RCC 7860 (cell line): ENCODE results near the gene TWSG1.
"Not testable (repeated sequence)": the region's sequence is repeated elsewhere in the genome, so short reads cannot be mapped to it uniquely, and the experiment has no call there.

Experiments
- DNase-seq: peaks from one replicate; pipeline ENCODE4 v3.0.0-alpha.2; 2015; ENCODE audit warnings: low spot score
- FAIRE-seq: peaks from 2 replicates; lab custom pipeline; 2012; peaks lifted over from hg19 to GRCh38; lab: Jason Lieb, UNC

The TWSG1 gene

DNA sequence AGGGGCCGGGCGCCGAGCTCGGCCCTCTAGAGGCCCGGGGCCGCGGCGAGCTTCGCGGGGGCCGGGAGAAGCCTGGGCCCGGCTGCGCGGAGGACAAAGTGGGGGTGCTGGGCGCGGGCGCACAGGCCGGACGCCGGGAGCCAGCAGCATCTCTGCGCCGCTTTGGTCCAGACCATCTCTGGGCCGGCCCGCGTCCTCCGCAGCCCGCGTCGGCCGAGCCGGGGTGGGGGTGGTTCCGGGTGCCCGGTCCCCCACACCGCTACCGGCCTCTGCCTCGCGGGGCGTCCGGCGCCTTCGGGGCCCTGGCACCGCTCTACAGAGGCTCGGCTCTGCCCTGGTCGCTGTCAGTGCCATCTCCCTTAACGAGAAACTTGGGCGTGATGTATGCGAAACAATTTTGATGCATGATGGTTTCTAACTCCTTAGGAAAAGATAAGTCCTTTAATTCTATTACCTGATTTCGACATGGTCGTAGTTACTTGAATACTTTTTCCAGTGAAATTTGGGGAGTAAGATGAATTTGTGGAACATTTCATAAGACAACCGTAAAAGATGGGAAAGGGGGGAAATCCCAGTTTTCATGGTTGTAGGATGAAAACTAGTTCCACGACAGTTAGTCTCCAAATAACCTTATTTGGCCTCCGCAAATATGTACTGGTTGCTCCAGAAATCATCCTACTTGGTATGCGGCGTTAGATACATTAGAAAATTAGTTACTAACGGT is 562 bp downstream of the TWSG1 start:
- DNase-seq (peak; percentile 6), FAIRE-seq (no peak)

- DNase-seq (no peak), FAIRE-seq (no peak)
Observed at GRCh38 chr18:9335697-9336045, 1.1 kb downstream of the TWSG1 start.

DNA sequence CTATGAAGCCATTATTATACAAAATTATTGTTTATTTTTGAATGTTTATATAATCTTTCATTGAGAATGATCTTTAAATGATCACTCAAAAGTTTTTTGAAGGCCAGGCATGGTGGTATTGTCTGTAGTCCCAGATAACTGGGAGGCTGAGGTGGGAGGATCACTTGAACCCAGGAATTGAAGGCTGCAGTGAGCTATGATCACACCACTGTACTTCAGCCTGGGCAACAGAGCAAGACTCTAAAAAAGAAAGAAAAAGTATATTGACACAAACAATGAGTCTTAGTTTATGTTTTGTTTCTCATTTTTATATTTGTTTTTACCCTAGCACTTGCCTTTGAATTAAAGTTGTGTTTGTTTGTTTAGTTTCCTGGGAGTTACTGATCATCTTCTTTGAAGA is 2.3 kb downstream of the TWSG1 start:
- no peak for DNase-seq
- FAIRE-seq: no peak

GRCh38 chr18:9337873-9338272 is 3.3 kb downstream of the TWSG1 start:
- no peak for FAIRE-seq
- peak; percentile 10 for DNase-seq

DNA sequence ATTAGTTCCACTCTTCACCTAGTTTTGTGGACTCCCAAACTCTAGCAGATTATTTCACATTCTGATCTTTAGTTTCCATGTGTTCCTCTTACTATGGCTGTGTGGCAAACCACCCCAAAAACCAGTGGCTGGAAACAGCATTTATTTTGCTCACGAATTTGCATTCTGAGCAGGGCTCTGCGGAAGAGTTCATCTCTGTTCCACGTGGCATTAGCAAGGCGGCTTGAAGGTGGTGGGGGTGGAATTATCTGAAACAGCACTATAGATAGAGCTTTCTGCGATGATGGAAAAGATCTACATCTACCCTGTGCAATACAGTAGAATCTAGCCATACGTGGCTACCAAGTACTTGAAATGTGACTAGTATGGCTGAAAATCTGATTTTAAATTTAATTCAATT is 5.9 kb downstream of the TWSG1 start:
- DNase-seq: no peak
- FAIRE-seq: no peak

GRCh38 chr18:9343577-9343976 is 9.0 kb downstream of the TWSG1 start:
- FAIRE-seq (no peak), DNase-seq (no peak)

GRCh38 chr18:9346775-9347174 is 12.2 kb downstream of the TWSG1 start:
- FAIRE-seq (no peak), DNase-seq (no peak)

DNA sequence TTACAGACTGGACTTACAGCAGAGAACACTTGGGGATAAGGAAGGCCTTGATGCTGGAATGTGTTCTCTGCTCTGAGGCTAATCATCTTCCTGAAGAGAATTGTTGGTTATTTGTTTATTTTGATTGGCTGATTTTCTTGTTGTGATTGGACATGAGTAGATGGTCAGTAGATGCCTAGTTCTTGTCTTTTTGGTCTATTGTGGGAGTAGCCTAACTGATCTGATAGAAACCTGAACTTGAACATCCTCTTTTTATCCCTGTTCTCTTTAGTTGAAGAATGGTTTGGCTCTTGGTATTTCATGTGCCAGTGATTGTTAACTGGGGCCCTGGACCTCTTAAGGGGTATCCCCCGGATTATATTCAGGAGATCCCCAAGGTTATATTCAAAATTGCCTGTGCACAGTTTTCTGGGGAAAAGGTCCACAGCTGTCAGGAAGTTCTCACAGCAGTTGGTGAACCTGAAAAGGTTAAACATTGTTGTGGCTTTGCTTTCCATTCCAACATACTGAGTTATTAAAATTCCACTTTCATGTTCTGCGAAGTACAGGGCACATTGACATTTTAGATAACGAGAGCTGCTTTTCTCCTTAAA is 13.6 kb downstream of the TWSG1 start:
- peak; percentile 44 for DNase-seq
- peak; percentile 85 for FAIRE-seq

DNA sequence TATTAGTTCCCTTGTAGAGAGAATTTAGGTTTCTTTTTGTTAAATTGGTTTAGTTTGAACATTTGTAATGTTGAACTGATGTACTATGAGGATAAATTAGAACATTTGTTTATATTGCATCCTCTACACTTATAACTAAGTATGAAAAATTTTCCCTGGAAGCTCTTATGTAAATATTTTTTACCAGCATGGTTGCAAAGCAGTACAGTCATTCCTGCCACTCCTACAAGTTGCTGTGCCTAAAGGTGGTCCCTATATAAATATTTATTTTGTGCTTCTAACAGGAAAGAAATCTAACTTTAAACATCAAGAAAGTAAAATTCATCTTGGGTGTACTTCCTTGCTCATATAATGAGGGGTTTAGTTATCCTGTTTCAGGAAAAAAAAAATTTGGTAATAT is 14.2 kb downstream of the TWSG1 start:
- FAIRE-seq: no peak
- DNase-seq: peak; percentile 8

- no peak for FAIRE-seq
Observed at GRCh38 chr18:9353596-9353995, 19.0 kb downstream of the TWSG1 start.

GRCh38 chr18:9354256-9354655 is 19.7 kb downstream of the TWSG1 start:
- FAIRE-seq (no peak), DNase-seq (no peak)

More at GRCh38 chr18:9353596-9353995, 19.0 kb downstream of the TWSG1 start:
- no peak for DNase-seq

GRCh38 chr18:9356976-9357375 is 22.4 kb downstream of the TWSG1 start:
- no peak for DNase-seq
- FAIRE-seq: no peak

DNA sequence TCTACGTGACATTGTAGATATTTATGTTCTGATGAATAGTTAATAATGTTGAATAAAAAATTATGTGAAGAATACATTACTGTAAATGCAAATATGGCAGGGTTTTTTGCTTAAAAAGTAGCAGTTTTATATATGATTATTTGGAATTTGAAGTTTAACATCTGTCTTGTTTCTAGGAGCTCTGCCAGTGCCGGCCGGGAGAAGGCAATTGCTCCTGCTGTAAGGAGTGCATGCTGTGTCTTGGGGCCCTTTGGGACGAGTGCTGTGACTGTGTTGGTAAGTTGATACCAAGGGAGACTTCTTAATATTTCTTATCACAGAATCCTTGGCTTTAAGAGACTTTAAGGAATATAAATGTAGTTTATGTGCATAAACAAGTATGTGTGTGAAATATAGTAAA is 25.2 kb downstream of the TWSG1 start:
- no peak for FAIRE-seq
- DNase-seq: no peak

DNA sequence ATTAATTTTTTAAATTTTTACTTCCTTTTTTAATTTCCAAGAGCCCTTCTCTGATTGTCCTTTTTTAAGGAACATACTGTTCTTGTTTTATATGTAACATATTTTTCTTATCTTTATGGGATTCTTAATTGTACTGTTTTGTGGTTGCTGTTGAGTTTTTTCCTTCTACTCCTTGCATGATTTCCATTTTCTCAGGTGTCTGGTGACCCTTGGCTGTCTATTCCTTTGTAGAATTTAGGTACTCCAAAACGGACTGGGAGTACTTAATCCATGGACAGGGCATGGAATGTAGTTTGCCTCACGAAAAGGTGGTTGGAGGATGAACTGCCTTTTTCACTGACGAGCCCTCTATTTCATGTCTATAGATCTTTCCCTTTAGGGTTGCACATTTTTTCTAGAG is 26.6 kb downstream of the TWSG1 start:
- FAIRE-seq (no peak), DNase-seq (no peak)

DNA sequence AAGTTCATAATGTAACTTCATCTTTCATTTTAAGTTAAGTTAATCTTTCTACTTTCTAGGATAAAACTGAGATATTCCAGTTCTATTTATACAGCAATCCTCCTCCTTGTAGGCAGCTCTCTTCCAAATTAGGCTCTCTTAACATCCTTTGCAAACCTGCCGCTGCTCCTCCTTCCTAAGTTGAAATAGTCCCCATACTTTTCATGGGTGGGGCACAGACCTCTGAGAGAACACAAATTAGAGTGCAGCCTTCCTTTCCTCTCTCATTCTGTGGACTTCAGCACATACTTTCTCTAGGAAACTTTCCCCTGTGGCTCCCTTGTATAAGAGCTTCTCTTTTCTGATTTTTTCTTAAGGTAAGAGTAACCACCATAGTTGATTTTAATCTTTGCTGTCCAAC is 28.3 kb downstream of the TWSG1 start:
- DNase-seq: no peak
- FAIRE-seq: no peak

GRCh38 chr18:9364242-9364641 is 29.7 kb downstream of the TWSG1 start:
- peak; percentile 21 for DNase-seq
- FAIRE-seq: peak; percentile 20

DNA sequence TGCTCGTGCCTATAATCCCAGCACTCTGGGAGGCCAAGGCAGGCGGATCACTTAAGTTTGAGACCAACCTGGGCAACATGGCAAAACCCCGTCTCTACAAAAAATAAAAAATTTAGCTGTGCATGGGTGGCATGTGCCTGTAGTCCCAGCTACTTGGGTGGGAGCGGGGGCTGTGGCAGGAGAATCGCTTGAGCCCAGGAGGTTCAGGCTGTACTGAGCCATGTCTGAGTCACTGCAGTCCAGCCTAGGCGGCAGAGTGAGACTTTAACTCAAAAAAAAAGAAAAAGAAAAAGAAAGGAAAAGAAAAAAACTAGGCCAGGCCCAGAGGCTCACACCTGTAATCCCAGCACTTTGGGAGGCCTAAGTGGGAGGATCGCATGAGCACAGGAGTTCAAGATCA is 30.8 kb downstream of the TWSG1 start:
- peak; percentile 28 for DNase-seq
- peak; percentile 40 for FAIRE-seq

- DNase-seq: peak; percentile 4
- FAIRE-seq: no peak
Observed at GRCh38 chr18:9366126-9366714, 31.6 kb downstream of the TWSG1 start.

DNA sequence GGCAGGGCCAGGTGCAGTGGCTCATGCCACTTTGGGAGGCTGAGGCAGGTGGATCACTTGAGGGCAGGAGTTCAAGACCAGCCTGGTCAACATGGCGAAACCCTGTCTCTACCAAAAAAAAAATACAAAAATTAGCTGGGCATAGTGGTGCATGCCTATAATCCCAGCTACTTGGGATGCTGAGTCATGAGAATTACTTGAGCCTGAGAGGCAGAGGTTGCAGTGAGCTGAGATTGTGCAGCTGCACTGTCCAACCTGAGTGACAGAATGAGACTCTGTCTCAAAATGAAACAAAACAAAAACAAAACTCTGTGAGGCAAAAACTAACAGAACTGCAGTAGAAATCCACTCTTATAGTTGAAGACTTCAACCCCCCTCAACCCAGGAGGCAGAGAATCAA is 38.7 kb downstream of the TWSG1 start:
- FAIRE-seq: not testable (repeated sequence)

GRCh38 chr18:9379118-9379517 is 44.5 kb downstream of the TWSG1 start:
- DNase-seq (no peak), FAIRE-seq (no peak)

More for the DNA sequence above, 38.7 kb downstream of the TWSG1 start:
- DNase-seq: not testable (repeated sequence)

DNA sequence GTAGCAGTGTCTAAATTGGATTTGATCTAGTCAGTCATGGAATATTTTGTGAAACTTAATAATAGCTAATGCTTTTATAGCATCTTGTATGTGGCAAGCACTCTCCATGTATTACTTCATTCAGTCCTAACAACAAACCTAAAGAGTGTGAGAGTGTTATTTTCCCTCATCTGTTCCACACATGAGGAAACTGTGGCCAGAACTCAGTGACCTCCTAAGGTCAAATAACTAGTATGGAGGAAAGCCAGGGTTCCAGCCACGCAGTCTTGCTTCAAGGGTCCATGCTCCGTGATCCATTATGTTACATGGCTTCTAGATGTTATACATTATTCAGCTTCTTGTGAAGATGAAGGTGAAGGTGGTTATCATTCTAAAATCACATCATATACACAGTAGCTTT is 45.5 kb downstream of the TWSG1 start:
- FAIRE-seq (no peak), DNase-seq (no peak)

DNA sequence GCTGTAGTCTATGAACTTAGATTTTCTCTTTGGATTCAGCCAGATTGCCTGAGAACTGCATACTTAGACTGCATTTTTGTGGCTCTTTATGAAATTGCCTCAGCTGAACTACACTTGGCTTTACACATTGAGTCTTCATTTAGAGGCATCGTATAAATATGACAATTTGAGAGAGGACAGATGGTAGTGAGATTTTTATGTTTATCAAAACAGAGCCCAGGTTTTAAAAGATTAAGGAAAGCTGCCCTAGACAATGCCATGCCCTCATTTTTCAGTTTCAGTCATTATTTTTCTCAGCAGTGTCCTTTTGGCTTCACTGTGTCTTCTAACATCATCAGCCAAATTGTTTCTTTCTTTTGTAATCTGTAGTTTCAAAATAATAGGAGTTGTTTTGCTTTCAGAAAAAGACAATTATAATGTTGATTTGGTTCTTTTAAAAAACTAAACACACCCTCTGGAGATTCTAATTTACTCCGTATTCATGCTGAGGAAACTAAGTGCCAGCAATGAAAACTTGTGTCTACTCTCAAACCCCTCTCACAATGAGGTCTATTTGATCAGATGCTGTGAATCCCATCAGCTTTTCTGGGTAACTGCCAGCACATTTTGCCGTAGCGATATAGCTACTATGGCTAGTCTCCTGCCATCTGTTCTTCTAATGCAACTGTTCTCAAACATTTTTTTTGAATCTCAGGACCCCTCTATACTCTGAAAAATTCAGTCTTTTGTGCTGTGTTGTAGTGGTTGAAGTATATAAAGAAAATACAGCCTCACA is 46.2 kb downstream of the TWSG1 start:
- DNase-seq: no peak

More for the DNA sequence above, 46.2 kb downstream of the TWSG1 start:
- no peak for FAIRE-seq
